ENCODE data around the gene SCRN3.
"Not testable (repeated sequence)": the region's sequence is repeated elsewhere in the genome, so short reads cannot be mapped to it uniquely, and the experiment has no call there.

SCRN3 gene

DNA sequence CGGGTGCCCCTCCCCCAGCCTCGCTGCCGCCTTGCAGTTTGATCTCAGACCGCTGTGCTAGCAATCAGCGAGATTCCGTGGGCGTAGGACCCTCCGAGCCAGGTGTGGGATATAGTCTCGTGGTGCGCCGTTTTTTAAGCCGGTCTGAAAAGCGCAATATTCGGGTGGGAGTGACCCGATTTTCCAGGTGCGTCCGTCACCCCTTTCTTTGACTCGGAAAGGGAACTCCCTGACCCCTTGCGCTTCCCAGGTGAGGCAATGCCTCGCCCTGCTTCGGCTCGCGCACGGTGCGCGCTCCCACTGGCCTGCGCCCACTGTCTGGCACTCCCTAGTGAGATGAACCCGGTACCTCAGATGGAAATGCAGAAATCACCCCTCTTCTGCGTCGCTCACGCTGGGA is 14.5 kb downstream of the SCRN3 start:
- DNase-seq (ENCODE audit: low spot score) = not testable (repeated sequence)

DNA sequence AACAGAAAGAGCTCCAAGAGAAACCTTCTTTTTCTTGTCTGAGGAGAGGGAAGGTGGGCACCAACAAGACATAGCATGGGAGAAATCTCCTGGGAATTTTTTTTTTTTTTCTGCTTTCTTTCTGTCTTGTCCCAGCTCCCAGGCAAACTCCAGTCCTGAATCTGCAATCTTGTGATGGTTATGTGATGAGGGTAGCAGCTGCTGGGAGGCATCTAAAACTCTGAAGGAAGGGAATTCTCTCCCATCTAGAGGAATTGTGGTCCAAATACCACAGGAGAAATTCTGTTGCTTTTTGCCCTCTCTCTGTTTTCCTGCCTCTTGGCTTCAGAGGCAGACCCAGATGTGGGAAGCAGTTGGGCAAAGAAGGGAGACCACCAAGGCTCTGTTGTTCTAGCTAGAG is 16.7 kb downstream of the SCRN3 start:
- no peak for DNase-seq (ENCODE audit: low spot score)

- no peak for DNase-seq (ENCODE audit: low spot score)
Measured at GRCh38 chr2:174428214-174428613, 32.7 kb downstream of the SCRN3 start.

DNA sequence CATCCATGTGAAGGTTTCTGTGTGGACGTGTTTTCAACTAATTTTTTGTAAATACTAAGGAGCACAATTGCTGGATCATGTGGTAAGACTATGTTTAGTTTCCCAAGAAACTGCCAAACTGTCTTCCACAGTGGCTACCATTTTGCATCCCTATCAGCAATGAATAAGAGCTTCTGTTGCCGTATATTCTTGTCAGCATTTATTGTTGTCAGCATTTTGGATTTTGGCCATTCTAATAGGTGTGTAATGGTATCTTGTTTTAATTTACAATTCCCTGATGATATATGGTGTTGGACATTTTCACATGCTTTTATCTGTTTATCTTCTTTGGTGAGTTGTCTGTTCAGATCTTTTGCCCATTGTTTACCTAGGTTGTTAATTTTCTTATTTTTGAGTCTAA is 34.5 kb downstream of the SCRN3 start:
- no peak for DNase-seq (ENCODE audit: low spot score)

DNA sequence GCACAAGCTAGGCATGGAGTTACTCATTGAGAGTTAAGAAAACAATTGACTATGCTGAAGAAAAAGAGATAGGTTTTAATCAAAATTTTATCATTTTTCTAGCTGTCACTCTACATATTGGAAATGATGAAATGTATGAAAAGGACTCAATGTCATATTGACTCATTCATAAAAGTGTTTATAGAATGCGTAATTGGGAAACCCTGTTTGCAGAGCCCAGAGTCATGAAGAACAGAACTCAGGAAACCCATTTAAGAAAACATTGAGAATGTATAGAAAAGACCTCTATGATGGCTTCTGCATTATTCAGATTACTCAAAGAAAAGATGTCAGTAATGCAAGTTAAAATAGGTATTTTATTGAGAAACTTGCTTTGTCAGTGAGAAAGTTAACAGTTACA is 36.4 kb downstream of the SCRN3 start:
- DNase-seq (ENCODE audit: low spot score) = no peak

DNA sequence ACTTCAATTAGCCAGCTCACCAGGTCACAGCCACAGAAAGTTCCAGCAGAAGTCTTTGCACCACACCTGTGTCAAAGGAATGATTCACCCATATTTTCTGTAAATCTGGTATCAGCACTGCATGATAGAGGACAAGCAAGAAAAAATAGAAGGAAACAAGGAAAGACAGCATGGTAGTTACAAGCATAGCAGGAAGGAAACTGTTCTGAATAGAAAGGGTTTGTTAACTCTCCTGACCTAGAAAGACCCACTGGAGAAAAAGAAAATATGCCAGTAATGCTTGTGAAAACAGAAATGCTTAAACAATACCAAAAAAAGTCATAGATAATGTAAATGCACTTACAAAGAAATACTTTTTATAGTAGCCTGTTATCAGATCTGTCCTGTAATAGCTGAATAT is 40.8 kb downstream of the SCRN3 start:
- no peak for DNase-seq (ENCODE audit: low spot score)

DNA sequence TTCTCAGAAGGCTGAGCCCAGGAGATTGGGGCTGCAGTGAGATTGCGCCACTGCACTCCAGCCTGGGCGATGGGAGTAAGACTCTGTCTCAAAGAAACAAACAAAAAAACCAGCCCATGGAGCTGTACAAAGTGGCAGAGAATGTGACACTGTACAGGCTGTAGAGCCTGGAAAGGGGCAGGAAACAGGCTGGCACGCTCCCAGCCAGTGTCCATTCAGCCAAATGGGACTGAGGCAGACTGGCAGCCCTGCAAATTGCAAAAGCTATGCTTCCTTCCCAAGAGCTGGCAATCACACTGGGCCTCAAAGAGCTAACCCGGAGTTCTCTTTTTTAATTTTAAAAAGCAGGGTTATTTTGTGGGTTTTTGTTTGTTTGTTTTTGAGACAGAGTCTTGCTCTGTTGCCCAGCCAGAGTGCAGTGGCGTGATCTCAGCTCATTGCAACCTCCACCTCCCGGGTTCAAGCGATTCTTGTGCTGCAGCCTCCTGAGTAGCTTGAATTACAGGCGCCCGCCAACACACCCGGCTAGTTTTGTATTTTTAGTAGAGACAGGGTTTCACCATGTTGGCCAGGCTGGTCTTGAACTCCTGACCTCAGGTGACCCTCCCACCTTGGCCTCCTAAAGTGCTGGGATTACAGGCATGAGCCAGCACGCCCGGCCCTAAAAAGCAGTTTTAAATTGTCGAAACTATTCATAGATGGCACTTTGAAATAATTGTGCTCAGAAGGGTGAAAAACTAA is 42.8 kb downstream of the SCRN3 start:
- DNase-seq (ENCODE audit: low spot score) = no peak

DNA sequence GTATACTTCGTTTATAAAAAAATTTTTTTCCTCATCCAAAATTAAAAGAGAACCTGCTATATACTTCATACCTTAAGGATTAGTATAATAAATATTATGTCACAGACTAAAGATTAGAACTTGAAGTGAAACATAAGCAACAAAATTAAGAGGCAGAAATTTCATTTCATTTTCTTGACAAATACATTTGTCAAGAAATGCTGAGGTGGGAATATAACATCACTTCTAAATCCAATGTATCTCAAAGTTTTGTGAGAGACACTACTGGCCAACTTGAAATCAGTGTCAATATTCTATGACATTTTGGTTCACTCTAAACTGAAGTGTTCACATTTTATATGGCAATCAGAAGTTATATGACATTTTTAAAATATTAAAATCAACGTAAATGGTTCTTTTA is 43.8 kb downstream of the SCRN3 start:
- no peak for DNase-seq (ENCODE audit: low spot score)

DNA sequence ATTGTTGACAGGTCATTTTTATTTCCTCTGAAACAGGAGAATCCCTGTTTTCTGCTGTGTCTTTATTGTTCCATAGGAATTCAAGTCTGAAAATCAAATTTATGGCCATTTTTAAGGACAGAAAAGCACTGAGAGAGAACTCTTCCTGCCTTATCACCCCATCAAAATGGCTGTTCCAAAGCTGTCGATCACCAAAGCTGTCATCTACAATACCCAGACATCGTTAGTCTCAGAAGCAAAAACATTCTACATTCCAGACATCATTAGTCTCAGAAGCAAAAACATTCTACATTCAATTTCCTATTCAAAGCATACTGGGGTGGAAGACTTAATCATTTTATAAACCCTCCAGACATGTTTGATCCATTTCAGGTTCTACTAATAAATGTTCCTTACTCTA is 44.4 kb downstream of the SCRN3 start:
- DNase-seq (ENCODE audit: low spot score) = no peak

GRCh38 chr2:174442546-174443510 is 47.3 kb downstream of the SCRN3 start:
- peak; percentile 79 for DNase-seq (ENCODE audit: low spot score)

GRCh38 chr2:174444761-174445160 is 49.2 kb downstream of the SCRN3 start:
- DNase-seq (ENCODE audit: low spot score) = no peak

DNA sequence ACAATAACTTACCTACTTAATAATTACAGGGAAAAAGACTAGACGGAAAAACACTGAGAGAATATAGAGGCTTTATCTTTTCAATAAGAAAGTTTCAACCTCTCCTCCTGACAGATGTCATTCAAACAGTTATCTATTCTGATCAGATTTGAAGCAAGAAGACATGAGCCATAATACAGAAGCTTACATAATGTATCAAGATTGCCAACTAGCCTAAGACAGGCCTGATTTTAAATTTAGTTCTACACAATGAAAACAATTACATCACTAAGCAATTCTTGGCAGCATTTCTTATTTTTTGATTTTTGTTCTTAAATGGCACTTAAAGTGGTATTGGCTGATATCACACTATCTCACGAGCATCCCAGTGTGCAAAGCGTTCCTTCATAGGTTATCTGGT is 49.7 kb downstream of the SCRN3 start:
- no peak for DNase-seq (ENCODE audit: low spot score)

DNA sequence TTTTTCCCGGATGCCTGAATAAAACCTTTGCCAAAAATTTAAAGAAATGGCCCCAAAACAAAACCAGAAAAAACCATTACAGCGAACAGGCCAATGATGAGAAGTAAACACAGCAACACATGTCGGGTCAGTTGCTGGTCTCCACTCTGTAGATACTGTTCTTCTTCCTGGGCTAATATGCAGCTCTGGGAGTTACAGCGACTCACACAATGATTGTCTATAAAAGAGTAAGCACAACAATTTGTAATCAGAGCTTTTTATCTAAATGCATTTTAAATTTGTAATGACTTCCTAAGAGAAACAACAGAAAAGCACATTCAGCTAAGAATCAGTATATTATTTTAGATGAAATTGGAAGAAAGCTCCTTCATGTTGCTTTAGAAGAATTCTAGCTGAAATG is 51.0 kb downstream of the SCRN3 start:
- DNase-seq (ENCODE audit: low spot score) = no peak

GRCh38 chr2:174449033-174449432 is 53.5 kb downstream of the SCRN3 start:
- no peak for DNase-seq (ENCODE audit: low spot score)

DNA sequence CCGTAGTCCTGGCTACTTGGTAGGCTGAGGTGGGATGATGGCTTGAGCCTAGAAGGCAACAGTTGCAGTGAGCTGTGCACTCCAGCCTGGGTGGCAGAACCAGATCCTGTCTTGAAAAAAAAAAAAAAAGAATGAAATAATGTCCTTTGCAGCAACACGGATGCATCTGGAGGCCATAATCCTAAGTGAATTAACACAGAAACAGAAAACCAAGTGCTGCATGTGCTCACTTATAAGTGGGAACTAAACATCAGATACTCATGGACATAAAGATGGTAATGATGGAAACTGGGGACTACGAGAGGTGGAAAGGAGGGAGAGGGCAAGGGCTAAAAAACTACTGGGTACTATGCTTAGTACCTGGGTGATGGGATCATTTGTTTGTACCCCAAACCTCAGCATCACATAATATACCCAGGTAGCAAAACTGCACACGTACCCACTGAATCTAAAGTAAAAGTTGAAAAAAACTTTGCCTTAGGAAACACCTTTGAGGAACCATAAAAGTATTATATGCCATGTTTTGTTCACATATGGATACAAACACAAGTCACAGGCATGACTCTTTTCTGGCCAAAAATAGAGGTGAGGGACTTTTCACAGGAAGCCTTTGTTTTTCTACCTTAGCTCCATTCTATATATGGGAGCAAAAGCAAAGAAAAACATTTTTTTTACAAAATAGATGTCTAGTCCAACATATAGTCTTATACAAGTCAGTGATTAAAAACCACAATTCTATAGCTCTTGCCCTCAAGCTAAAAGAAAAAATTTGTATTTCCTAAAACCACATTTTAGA is 54.7 kb downstream of the SCRN3 start:
- no peak for DNase-seq (ENCODE audit: low spot score)

DNA sequence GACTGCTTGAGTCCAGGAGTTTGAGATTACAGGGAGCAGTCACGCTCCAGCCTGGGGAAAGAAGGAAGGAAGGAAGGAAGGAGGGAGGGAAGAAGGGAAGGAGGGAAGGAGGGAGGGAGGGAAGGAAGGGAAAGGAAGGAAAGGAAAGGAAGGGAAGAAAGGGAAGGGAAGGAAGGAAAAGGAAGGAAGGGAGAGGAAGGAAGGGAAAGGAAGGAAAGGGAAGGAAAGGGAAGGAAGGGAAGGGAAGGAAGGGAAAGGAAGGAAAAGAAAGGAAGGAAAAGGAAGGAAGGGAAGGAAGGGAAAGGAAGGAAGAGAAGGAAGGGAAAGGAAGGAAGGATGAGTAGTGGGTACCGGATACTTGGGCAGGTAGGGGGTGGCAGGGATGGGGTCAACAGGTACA is 59.0 kb downstream of the SCRN3 start:
- DNase-seq (ENCODE audit: low spot score) = no peak

DNA sequence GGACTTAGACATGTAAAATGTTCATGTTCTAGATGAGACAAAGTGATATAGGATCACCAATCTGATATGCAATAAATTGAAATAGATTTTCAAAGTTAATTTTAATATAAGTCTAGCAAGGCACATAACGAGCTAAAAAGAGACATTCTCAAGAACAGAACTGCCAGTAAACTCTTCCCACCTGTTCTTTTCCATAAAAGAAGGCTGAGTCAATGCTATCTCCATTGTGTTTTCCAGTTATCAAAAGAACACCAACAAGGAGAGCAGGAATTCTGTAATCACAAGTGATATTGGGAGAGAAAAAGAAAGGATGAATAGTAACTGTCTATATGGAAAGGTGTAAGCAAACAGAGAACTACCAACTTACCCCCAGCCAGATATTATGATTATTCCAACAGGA is 65.7 kb downstream of the SCRN3 start:
- DNase-seq (ENCODE audit: low spot score) = no peak

GRCh38 chr2:174465327-174465726 is 69.8 kb downstream of the SCRN3 start:
- DNase-seq (ENCODE audit: low spot score) = no peak

- no peak for DNase-seq (ENCODE audit: low spot score)
Measured at GRCh38 chr2:174473796-174474195, 78.3 kb downstream of the SCRN3 start.

DNA sequence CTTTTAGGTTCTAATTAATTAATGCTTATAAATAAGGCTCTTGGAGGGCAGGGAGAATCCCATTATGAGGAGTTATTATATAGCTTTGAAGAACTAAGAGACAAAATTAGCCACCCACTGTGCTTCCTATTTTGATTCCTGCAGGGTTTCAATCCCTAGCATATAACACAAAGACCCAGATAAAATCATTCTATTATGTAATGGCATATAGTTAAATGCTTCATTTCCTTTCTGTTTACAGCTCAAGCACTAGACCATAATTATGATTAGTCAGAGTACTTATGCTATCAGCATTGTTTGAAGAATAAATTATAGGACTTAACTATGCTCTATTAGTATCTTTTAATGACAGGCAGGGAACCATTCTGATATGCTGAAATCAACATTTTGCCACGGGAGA is 82.2 kb downstream of the SCRN3 start:
- no peak for DNase-seq (ENCODE audit: low spot score)

Data from AG08396 (cell line).